WERI-Rb-1 (cell line): Measurements from ENCODE around the gene TDP2.
"Not testable (repeated sequence)": the region's sequence is repeated elsewhere in the genome, so short reads cannot be mapped to it uniquely, and the experiment has no call there.

Source experiments
- DNase-seq: peaks from one replicate; pipeline ENCODE4 v3.0.0-alpha.2; 2020
- H3K27ac ChIP-seq: fragments of 250-450 bp; sonication (Bioruptor Pico); 2 replicates; pipeline ENCODE4 v1.5.1; 2020; ENCODE audit warnings: mild to moderate bottlenecking, moderate library complexity
- H3K27me3 ChIP-seq: fragments of 250-450 bp; sonication (Bioruptor Pico); 2 replicates; pipeline ENCODE4 v1.5.1; 2021; ENCODE audit warnings: mild to moderate bottlenecking, low read depth, moderate library complexity; ENCODE audit not compliant: insufficient read depth, severe bottlenecking
- H3K36me3 ChIP-seq: fragments of 250-450 bp; sonication (Bioruptor Pico); 2 replicates; pipeline ENCODE4 v1.5.1; 2020; ENCODE audit warnings: mild to moderate bottlenecking, moderate library complexity
- H3K4me3 ChIP-seq: 2 replicates; pipeline ENCODE4 v1.5.1; 2011; ENCODE audit warnings: low read depth, mild to moderate bottlenecking, control low read depth, low read length
- H3K9me3 ChIP-seq: fragments of 250-450 bp; sonication (Bioruptor Pico); 2 replicates; pipeline ENCODE4 v1.5.1; 2021; ENCODE audit warnings: mild to moderate bottlenecking, moderate library complexity; ENCODE audit not compliant: severe bottlenecking
- CTCF ChIP-seq: IDR thresholded peaks from 2 replicates; pipeline ENCODE4 v1.5.1; 2011; ENCODE audit warnings: low read depth, mild to moderate bottlenecking, control low read depth, inconsistent platforms, low read length

TDP2 gene

GRCh38 chr6:24646771-24647170 lies 19.9 kb downstream of the TDP2 start:
- no peak for DNase-seq
- TF ChIP-seq CTCF = no peak
- Histone ChIP-seq H3K4me3 (no peak overlapping the region), H3K27me3 (no peaks in the 10 kb centered on the region), H3K27ac (no peak overlapping the region), H3K36me3 (peaks cover 24% of the 10 kb centered on the region), H3K9me3 (no peaks in the 10 kb centered on the region)

GRCh38 chr6:24644377-24644776 lies 22.3 kb downstream of the TDP2 start:
- H3K4me3 ChIP-seq = no peak overlapping the region
- no peaks in the 10 kb centered on the region for H3K9me3 ChIP-seq
- TF ChIP-seq CTCF = no peak
- no peak overlapping the region for H3K27ac ChIP-seq
- DNase-seq = no peak
- 0 out of 2 replicates have a peak, but pooled peaks cover 2% of the 10 kb centered on the region for H3K36me3 ChIP-seq
- no peaks in the 10 kb centered on the region for H3K27me3 ChIP-seq

GRCh38 chr6:24643920-24644319 lies 22.8 kb downstream of the TDP2 start:
- Histone ChIP-seq H3K9me3 (no peaks in the 10 kb centered on the region), H3K4me3 (no peak overlapping the region), H3K27me3 (no peaks in the 10 kb centered on the region), H3K27ac (no peak overlapping the region), H3K36me3 (no peaks in the 10 kb centered on the region)
- no peak for DNase-seq
- no peak for TF ChIP-seq CTCF

- no peak overlapping the region for H3K4me3 ChIP-seq
- DNase-seq = no peak
- no peak overlapping the region for H3K27ac ChIP-seq
- TF ChIP-seq CTCF = no peak
- H3K9me3 ChIP-seq = no peaks in the 10 kb centered on the region
- H3K36me3 ChIP-seq = no peaks in the 10 kb centered on the region
- H3K27me3 ChIP-seq = no peaks in the 10 kb centered on the region
Measured at GRCh38 chr6:24642061-24642460, 24.6 kb downstream of the TDP2 start.

GRCh38 chr6:24640631-24641030 lies 26.1 kb downstream of the TDP2 start:
- H3K27ac ChIP-seq, DNase-seq, H3K4me3 ChIP-seq, H3K36me3 ChIP-seq, H3K9me3 ChIP-seq, H3K27me3 ChIP-seq: not testable (repeated sequence)

GRCh38 chr6:24640166-24640565 lies 26.5 kb downstream of the TDP2 start:
- no peak for DNase-seq
- no peak overlapping the region for H3K27ac ChIP-seq
- H3K4me3 ChIP-seq = no peak overlapping the region
- no peaks in the 10 kb centered on the region for H3K36me3 ChIP-seq
- TF ChIP-seq CTCF = no peak
- H3K9me3 ChIP-seq = peaks cover 3% of the 10 kb centered on the region
- no peaks in the 10 kb centered on the region for H3K27me3 ChIP-seq
